Stromal cell of bone marrow (primary cell): ENCODE results near the gene ZNF239.
"Not testable (repeated sequence)": the region's sequence is repeated elsewhere in the genome, so short reads cannot be mapped to it uniquely, and the experiment has no call there.

ENCODE experiments used
- DNase-seq: peaks from one replicate; pipeline ENCODE4 v3.0.0-alpha.2; 2012; ENCODE audit warnings: low read depth

ZNF239 gene

GRCh38 chr10:43576580-43576979 is 2.2 kb upstream of the ZNF239 start:
- no peak for DNase-seq

- DNase-seq = no peak
These were observed 1.6 kb upstream of the ZNF239 start for GRCh38 chr10:43576062-43576461.

GRCh38 chr10:43574906-43575305 is 490 bp upstream of the ZNF239 start:
- DNase-seq = no peak

- no peak for DNase-seq
These were observed 991 bp downstream of the ZNF239 start for GRCh38 chr10:43573250-43574000.

- no peak for DNase-seq
These were observed 3.4 kb downstream of the ZNF239 start for GRCh38 chr10:43570971-43571370.

- DNase-seq = no peak
These were observed 4.7 kb downstream of the ZNF239 start for GRCh38 chr10:43569681-43570080.

- DNase-seq = no peak
These were observed 17.2 kb downstream of the ZNF239 start for GRCh38 chr10:43557214-43557613.

GRCh38 chr10:43543746-43544145 is 30.7 kb downstream of the ZNF239 start:
- not testable (repeated sequence) for DNase-seq

GRCh38 chr10:43524434-43525247 is 49.8 kb downstream of the ZNF239 start:
- no peak for DNase-seq
